ENCODE data around the gene RPL14. TPM values are rescaled to one million over a fixed set of nuclear protein-coding genes. Genes with fewer than 3 reads are reported as not detected.

The RPL14 gene
- total and polyA plus RNA-seq, 2 of the 13 experiments (the other 11 are each of a cell fraction or from before 2014, with no cell fraction given) = 502 to 1,291 TPM

GRCh38 chr3:40456940-40457823 is at the start of gene RPL14 (continued):
- TF ChIP-seq GZF1 (CRISPR knock-in tag; IDR thresholded peaks at IDR 0.05) = 0 out of 2 replicates have a peak, but pooled peaks have one; percentile 43
- TF ChIP-seq DBP (CRISPR knock-in tag; IDR thresholded peaks at IDR 0.05; ENCODE audit: not compliant biosample characterization) = no peak
- TF ChIP-seq EEA1 (CRISPR knock-in tag; IDR thresholded peaks at IDR 0.05; ENCODE audit: borderline replicate concordance) = no peak
- peak; percentile 80 for TF ChIP-seq MXD4 (CRISPR knock-in tag; IDR thresholded peaks at IDR 0.05)
- TF ChIP-seq ZBTB3 (CRISPR knock-in tag; IDR thresholded peaks at IDR 0.05; ENCODE audit: borderline replicate concordance, low read depth) = no peak
- TF ChIP-seq ZNF431 (CRISPR knock-in tag; IDR thresholded peaks at IDR 0.05; ENCODE audit: borderline replicate concordance, low read depth) = peak; percentile 44; the same call in 1 of the 2 replicates
- TF ChIP-seq DMTF1 (CRISPR knock-in tag; IDR thresholded peaks at IDR 0.05) = no peak
- TF ChIP-seq ZNF687 (CRISPR knock-in tag; IDR thresholded peaks at IDR 0.05) = peak; percentile 94
- no peak for TF ChIP-seq ZNF646 (CRISPR knock-in tag; IDR thresholded peaks at IDR 0.05)
- TF ChIP-seq PTBP1 (IDR thresholded peaks at IDR 0.05; ENCODE audit: low read depth, low read length, poor library complexity, severe bottlenecking) = no peak
- peak; percentile 73; the same call in 1 of the 2 replicates for TF ChIP-seq SIN3B (IDR thresholded peaks at IDR 0.05; ENCODE audit: low read length)
- no peak for TF ChIP-seq CHD2 (IDR thresholded peaks at IDR 0.05; ENCODE audit: low read depth, low read length)
- no peak for TF ChIP-seq ZNF350 (CRISPR knock-in tag; IDR thresholded peaks at IDR 0.05; ENCODE audit: borderline replicate concordance, low read depth)
